GM18502 (cell line): ENCODE results near the gene SMIM38.

Experiments used
- ATAC-seq: cut with Tn5 transposase; IDR thresholded peaks from one replicate; pipeline ENCODE4 v1.9.1; 2021; ENCODE audit warnings: mild to moderate bottlenecking; ENCODE audit not compliant: unreplicated experiment, poor library complexity

SMIM38 gene

GRCh38 chr11:69155302-69156234 lies at the start of gene SMIM38:
SMIM38 (plus strand) TSS chr11:69155935; CDS start chr11:69157847, 1,912 bp downstream.
- ATAC-seq: no peak

GRCh38 chr11:69106031-69106811 lies 49.5 kb upstream of the SMIM38 start:
- ATAC-seq: no peak

- ATAC-seq: no peak
These were observed 48.3 kb upstream of the SMIM38 start for GRCh38 chr11:69107413-69107812.

GRCh38 chr11:69108030-69108429 lies 47.7 kb upstream of the SMIM38 start:
- no peak for ATAC-seq

GRCh38 chr11:69108559-69108958 lies 47.2 kb upstream of the SMIM38 start:
- ATAC-seq: no peak

GRCh38 chr11:69109101-69109500 lies 46.6 kb upstream of the SMIM38 start:
- ATAC-seq: no peak

GRCh38 chr11:69110451-69110850 lies 45.3 kb upstream of the SMIM38 start:
- ATAC-seq: no peak

- no peak for ATAC-seq
These were observed 43.9 kb upstream of the SMIM38 start for GRCh38 chr11:69111624-69112542.

- ATAC-seq: no peak
These were observed 42.5 kb upstream of the SMIM38 start for GRCh38 chr11:69113226-69113625.

- ATAC-seq: no peak
These were observed 41.9 kb upstream of the SMIM38 start for GRCh38 chr11:69113646-69114340.

- ATAC-seq: no peak
These were observed 41.4 kb upstream of the SMIM38 start for GRCh38 chr11:69114362-69114761.

- no peak for ATAC-seq
These were observed 40.8 kb upstream of the SMIM38 start for GRCh38 chr11:69114811-69115523.

GRCh38 chr11:69115586-69116560 lies 39.9 kb upstream of the SMIM38 start:
- ATAC-seq: no peak

- no peak for ATAC-seq
These were observed 39.1 kb upstream of the SMIM38 start for GRCh38 chr11:69116671-69117070.

- ATAC-seq: no peak
These were observed 36.5 kb upstream of the SMIM38 start for GRCh38 chr11:69119190-69119589.

GRCh38 chr11:69120096-69120875 lies 35.4 kb upstream of the SMIM38 start:
- no peak for ATAC-seq

- no peak for ATAC-seq
These were observed 34.7 kb upstream of the SMIM38 start for GRCh38 chr11:69121021-69121420.
